Epithelial cell of proximal tubule (primary cell): Measurements from ENCODE around the gene BACH2. TPM values are rescaled to one million over a fixed set of nuclear protein-coding genes. Genes with fewer than 3 reads are reported as not detected.

Experiments
- DNase-seq: peaks from one replicate; pipeline ENCODE4 v3.0.0-alpha.2; 2011; ENCODE audit warnings: low read depth
- H3K4me3 ChIP-seq: 2 replicates; pipeline ENCODE4 v1.5.1; 2011; ENCODE audit warnings: low read depth, mild to moderate bottlenecking, low read length
- CTCF ChIP-seq: conservative IDR thresholded peaks from 2 replicates; pipeline ENCODE4 v1.5.1; 2012; ENCODE audit warnings: low read depth, mild to moderate bottlenecking, low read length
- total RNA-seq: library from RNA; depleted of rRNA; stranded (reverse); fragments of >200 nt; gene quantifications from 2 replicates; pipeline ENCODE4 v1.2.3, GENCODE V29; 2015

BACH2 gene
- total RNA-seq, 1 donor from 2014 or later, result 0.69 TPM

GRCh38 chr6:90044833-90045381, 251.7 kb downstream of the BACH2 start:
- DNase-seq, result no peak
- TF ChIP-seq CTCF, result no peak
- no peak overlapping the region for H3K4me3 ChIP-seq

- no peak for TF ChIP-seq CTCF
- H3K4me3 ChIP-seq, result no peak overlapping the region
- no peak for DNase-seq
Observed at GRCh38 chr6:90044182-90044832, 252.3 kb downstream of the BACH2 start.

GRCh38 chr6:90040931-90041330, 255.7 kb downstream of the BACH2 start:
- DNase-seq, result no peak
- no peak for TF ChIP-seq CTCF
- no peak overlapping the region for H3K4me3 ChIP-seq

GRCh38 chr6:90039911-90040310, 256.7 kb downstream of the BACH2 start:
- no peak overlapping the region for H3K4me3 ChIP-seq
- no peak for TF ChIP-seq CTCF
- DNase-seq, result no peak

GRCh38 chr6:90038961-90039653, 257.5 kb downstream of the BACH2 start:
- no peak overlapping the region for H3K4me3 ChIP-seq
- TF ChIP-seq CTCF, result no peak

GRCh38 chr6:90036963-90037362, 259.7 kb downstream of the BACH2 start:
- TF ChIP-seq CTCF, result no peak
- no peak overlapping the region for H3K4me3 ChIP-seq
- DNase-seq, result no peak

More at GRCh38 chr6:90038961-90039653, 257.5 kb downstream of the BACH2 start:
- DNase-seq, result no peak
